ENCODE measurements around the gene YIF1A.

The YIF1A gene

DNA sequence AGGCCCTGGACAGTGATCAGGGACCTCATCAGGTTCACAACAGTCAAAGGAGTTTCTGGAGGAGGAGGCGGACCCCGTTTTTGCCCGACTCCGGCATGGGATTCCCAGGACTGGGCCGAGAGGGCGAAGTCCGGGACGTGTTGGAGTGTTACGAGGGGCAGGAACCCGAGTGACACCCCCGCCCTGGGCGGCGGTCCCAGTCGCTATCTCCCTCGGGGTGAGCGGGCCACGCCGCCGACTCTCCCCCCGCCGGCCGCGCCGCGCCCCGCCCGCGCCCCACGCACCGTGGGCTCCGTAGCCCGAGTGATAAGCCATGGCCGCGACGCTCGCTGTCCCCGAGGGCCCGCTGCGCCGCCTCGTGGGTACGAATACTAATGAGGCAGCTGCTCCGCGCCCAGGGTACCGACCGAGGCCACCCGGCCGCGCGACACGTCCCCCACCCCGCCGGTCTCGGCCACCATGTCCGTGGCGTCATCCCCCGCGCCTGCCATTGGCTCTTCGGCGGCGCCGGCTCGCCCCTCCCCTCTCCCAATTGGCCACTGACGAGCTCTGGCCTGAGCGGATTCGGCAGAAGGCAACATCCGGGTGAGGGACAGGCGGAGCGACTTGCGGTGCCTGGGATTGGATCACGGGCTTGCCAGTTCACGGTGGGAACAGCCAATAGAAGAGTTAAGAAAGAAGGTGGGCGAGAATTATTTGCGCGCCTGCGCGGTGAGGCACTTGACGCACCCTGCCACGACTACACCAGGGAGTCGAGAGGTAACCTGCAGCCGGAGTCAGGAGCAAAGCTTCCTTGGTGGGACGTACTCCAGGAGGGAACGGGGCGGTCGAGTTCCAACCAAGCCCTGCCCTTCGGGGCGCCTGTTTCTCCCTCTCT lies at the start of gene YIF1A:
TSS of gene YIF1A (minus strand) at position 473 of the 877 bp plus-strand sequence. CDS start at position 315, 158 bp downstream.
- Mint-ChIP-seq H3K27ac (peak within 1 kb of the TSS; percentile 93 to 96 (median 94)), H3K27me3 (ENCODE audit: low read depth) (peaks cover 42% of the 10 kb centered on the region), H3K36me3 (ENCODE audit: low read depth) (no peaks in the 10 kb centered on the region), H3K4me1 (peaks cover 20% of the 10 kb centered on the region), H3K9me3 (no peaks in the 10 kb centered on the region), H3K4me3 (peak within 1 kb of the TSS; percentile 86 to 98 (median 92))
- no peak for TF ChIP-seq CTCF (IDR thresholded peaks at IDR 0.05; ENCODE audit: unreplicated experiment in 3 of 3)

- H3K27ac Mint-ChIP-seq = peak overlapping the region in 1 of 3 experiments; percentile 38
- H3K9me3 Mint-ChIP-seq = no peaks in the 10 kb centered on the region
- peaks cover 19% of the 10 kb centered on the region for H3K36me3 Mint-ChIP-seq (ENCODE audit: low read depth)
- TF ChIP-seq CTCF (IDR thresholded peaks at IDR 0.05; ENCODE audit: unreplicated experiment in 3 of 3) = no peak
- H3K27me3 Mint-ChIP-seq (ENCODE audit: low read depth) = peaks cover 9% of the 10 kb centered on the region
- H3K4me1 Mint-ChIP-seq = peaks cover 15% of the 10 kb centered on the region
- H3K4me3 Mint-ChIP-seq = peak overlapping the region; percentile 56 to 95 (median 62)
Observed at GRCh38 chr11:66337103-66337899, 48.4 kb upstream of the YIF1A start.

GRCh38 chr11:66336234-66337102 lies 47.5 kb upstream of the YIF1A start, which contains the start of gene RIN1:
Gene RIN1 (minus strand): TSS chr11:66336434. CDS start chr11:66336402, 32 bp downstream.
- Mint-ChIP-seq H3K27ac (peak within 1 kb of the TSS; percentile 24 to 43 (median 38)), H3K4me3 (peak within 1 kb of the TSS; percentile 92 to 95 (median 95)), H3K4me1 (peaks cover 15% of the 10 kb centered on the region), H3K9me3 (no peaks in the 10 kb centered on the region), H3K36me3 (ENCODE audit: low read depth) (peaks cover 12% of the 10 kb centered on the region), H3K27me3 (ENCODE audit: low read depth) (peaks cover 6% of the 10 kb centered on the region)
- TF ChIP-seq CTCF (IDR thresholded peaks at IDR 0.05; ENCODE audit: unreplicated experiment in 3 of 3) = peak in 2 of 3 experiments; percentile 21 to 43

- Mint-ChIP-seq H3K4me1 (peaks cover 15% of the 10 kb centered on the region), H3K9me3 (no peaks in the 10 kb centered on the region), H3K36me3 (ENCODE audit: low read depth) (peaks cover 9% of the 10 kb centered on the region), H3K27me3 (ENCODE audit: low read depth) (peaks cover 6% of the 10 kb centered on the region), H3K4me3 (peak overlapping the region; percentile 92 to 95 (median 95)), H3K27ac (peak overlapping the region in 1 of 3 experiments; percentile 38)
- TF ChIP-seq CTCF (IDR thresholded peaks at IDR 0.05; ENCODE audit: unreplicated experiment in 3 of 3) = no peak
Observed at GRCh38 chr11:66335531-66336233, 46.7 kb upstream of the YIF1A start.
